ENCODE measurements around the gene ARHGEF3.

ARHGEF3 gene, protein sequence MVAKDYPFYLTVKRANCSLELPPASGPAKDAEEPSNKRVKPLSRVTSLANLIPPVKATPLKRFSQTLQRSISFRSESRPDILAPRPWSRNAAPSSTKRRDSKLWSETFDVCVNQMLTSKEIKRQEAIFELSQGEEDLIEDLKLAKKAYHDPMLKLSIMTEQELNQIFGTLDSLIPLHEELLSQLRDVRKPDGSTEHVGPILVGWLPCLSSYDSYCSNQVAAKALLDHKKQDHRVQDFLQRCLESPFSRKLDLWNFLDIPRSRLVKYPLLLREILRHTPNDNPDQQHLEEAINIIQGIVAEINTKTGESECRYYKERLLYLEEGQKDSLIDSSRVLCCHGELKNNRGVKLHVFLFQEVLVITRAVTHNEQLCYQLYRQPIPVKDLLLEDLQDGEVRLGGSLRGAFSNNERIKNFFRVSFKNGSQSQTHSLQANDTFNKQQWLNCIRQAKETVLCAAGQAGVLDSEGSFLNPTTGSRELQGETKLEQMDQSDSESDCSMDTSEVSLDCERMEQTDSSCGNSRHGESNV

DNA sequence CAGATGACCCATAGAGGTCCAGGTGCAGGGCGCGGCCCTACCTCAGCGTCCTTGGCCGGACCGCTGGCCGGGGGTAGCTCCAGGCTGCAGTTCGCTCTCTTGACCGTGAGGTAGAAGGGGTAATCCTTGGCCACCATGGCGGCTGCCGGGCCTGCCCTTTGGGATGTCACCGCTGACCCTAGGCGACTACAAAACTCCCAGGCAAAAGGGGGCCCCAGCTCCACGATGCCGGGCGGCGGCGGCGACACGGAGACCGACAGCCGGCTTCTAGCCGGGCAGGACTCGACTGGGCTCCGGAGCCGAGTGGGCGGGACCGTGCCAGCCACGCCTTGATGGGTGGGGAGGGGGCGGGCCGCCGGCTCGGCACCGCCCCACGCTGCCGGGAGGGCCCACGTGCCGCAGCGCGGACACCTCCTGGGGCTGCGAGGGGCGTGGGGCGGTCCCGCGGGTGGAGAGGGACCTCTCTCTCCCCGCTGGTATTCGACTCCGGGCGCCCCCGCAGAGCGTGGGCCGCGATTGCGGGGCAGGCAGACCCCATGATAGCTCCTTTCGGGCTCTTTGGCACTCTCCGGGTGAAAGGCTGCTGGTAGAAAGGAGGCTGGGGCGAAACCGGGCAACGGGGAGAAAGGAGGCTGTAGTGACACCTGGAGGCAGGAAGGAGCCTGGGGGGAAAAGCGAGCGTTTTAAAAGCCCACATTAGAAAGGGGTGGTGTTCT lies at the start of gene ARHGEF3:
Gene ARHGEF3, minus strand, starts transcription at position 288 of the 716 bp plus-strand sequence. Its CDS starts 151 bp downstream, at position 137.
- DNase-seq, result peak; percentile 87

DNA sequence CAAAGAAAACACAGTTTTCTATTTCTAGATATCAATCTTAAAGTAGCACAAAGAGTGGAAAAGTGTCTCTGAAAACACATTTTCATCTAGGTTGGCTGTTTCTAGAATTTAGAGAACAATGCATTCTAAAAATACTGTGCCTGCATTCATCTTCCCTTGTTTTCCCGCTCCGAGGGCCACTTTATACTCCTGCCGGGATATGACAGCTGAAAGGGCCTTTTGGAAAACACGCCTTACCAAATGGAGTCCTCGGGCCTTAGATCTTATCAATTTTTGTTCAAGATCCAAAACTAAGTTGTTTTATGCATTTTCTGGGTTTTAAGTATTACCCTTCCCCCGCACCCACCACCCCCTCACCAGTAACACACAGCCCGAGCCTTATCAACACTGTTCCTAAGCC lies 47.9 kb upstream of the ARHGEF3 start:
- no peak for DNase-seq

DNA sequence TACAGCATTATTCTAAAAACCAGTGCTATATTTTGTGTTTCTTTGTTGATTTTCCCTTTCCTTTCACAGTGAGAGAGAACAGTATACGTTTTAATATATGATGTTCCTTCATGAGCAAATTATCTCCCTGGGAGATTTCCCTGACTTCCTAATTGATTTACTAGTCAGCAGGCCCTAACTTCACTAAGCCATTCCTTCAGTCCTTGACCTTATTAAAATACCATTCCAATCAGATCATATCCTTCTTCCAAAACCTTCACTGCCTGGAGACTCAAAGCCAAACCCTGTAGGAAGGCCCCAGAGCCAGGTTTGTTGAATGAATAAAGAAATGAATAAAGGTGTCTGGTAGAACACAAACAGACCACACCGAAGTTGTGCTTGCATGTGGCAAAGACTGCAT lies 43.8 kb upstream of the ARHGEF3 start:
- no peak for DNase-seq

DNA sequence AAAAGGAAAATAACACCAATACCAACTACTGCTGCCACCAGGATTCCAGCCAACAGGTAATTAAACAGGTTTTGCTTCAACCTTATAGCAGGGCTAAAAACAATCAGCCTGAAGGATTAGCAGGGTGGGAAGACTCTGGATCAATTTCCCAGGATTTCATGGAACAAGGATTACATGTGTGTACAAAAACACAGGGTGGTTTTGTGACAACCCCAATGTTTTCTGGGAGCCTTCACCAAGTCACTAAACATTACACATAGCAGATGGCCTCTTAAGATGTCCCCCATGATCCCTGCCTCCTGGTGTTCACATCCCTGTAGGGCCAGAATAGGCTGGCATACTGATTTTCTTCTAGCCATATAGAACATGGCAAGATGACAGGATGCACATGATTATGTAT lies 42.8 kb upstream of the ARHGEF3 start:
- no peak for DNase-seq

DNA sequence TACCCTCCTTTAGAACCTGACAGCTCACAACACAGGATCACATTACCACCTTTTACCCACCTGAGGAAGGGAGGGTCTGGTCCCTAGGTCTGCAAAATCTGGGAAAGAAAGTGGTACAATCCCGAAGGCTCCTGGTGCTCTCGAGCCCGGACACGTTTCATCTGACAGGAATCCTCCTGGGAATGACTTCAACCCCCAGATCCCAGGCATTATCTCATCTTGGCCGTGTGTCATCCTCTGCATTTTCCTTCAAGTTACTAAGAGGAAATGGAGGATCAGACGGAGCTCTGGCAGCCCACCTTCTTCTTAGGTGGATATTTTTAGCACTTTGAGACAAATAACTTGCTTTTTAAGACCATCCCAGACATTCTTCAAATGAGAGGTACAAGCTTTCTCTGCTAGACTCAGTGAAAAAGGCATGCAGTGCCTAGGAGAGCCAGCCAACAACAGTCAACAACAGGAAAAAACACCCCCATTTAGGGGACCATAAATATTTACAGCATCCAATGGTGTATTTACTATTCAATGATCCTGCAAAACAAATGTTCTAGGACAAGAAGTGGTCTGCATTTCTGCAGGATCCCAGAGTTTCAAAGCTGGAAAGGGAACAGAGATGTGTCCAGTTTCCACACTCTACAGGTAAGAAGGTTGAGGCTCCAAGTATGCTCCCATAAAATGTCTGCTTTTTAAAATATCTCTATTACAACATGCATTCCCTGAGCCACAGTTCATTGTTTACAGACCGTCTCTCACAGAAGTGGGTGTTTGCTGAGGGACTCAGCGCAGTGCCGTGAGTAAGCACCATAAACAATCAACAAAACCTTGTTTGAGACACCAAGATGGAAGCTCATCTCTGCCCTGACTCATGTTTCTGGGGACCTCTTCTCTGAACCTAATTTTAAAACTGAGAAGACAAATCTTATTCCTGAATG lies 38.3 kb upstream of the ARHGEF3 start:
- DNase-seq, result no peak

DNA sequence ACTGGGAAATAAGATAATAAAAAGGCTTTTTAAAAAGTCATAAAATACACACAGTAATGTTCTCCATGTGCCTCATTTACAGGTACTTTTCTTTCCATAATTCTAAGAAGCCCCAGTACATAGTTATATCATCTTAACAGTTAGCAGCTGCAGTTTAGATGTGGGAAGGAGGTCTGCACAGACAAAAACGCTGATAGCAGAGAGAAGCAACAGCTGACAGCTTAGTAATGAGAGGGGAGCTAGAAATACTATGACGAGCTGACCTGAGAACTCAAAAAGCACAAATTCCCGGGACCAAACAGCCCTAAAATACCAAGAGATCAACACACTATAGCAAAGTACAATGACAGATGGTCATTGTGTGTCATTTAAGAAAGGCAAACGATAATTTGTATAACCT lies 36.7 kb upstream of the ARHGEF3 start:
- no peak for DNase-seq

DNA sequence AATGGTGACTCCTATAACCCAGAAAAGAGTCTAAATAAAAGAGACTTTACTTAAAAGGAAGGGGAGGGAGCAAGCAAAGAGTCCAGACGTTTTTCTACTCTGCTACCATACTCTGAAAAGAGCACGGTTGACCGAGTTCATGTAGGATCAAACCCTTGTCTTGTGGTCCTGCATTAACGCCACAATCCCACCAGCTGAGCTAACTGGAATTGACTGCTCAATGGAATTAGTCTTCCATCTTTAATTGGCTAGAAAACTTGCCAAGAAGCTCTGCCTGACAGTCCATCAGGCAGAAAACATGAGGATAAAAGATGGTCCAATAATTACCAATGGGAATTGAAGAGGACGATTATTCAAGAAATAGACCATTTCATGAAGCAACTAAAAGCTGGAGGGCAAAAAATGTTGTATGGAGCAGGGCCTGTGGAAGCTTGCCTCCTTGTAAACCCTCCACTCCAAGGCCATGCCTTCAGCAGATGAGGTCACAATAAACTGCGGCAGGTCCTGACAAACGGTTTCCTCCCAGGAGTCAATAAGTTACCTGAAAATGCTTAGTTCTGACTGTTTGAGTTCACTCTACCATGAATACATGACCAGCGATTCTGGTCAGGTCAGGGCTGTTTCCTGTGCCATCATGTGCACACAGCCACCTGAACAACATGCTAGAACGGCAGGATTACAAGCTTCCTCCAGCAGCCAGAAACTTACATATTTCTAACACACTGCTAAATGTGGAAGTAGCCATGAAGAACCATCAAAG lies 35.6 kb upstream of the ARHGEF3 start:
- no peak for DNase-seq

DNA sequence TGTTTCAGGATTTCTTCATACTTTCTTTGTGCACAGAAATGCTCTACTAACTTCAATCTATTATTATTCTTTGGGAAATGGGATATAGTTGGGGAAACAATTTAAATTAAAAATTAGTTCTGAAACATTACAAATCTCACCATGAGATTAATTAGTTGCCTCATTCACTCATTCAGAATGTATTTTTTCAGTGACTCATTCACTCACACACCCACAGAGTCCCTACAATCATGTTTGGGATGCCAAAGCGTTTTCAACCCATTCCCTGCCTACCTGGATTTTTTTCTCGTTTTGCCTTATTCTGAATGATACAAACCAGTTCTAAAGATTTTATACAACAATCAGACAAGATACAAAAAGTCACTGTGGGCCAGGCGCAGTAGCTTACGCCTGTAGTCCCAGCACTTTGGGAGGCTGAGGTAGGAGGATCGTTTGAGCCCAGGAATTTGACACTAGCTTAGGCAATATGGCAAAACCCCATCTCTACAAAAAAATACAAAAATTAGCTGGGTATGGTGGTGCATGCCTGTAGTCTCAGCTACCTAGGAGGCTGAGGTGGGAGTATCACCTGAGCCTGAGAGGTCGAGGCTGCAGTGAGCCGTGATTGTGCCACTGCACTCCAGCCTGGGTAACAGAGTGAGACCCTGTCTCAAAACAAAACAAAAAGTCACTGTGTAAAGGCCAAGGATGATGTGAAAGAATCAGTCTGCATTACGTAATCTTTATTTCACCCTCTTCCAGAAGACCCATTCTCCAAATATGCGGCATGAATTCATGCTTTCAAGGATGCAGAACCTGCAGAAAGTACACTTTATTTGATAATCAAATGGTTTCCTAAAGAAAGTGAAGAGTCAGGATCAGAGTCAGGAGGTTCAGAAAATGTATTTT lies 34.8 kb upstream of the ARHGEF3 start:
- no peak for DNase-seq

DNA sequence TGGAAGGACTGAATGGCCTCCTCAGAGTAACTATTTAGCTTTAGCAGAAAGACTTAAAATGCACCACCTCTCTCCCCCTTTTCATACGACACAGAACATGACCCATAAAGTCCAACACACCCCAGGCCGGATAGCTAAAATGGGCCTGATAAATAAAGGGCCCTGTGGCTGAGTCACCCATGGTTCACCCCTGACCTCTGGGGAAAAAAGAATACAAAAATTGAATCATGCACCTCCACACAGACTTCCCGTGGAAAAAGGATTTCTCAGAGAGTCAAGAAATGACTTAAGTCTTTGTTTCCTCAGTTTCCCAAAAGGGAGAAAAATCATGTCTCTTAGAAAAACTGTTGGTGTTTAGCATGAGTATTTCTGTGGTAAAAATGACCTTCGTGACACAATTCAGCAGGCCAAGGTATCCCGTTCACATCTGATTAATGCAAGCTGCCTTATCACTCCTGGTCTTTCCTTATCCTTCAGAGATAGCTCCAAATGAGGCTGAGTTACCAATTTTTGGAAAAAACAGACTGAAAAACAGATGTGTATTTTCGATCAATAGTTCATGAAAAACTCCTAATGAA lies 34.0 kb upstream of the ARHGEF3 start:
- no peak for DNase-seq

DNA sequence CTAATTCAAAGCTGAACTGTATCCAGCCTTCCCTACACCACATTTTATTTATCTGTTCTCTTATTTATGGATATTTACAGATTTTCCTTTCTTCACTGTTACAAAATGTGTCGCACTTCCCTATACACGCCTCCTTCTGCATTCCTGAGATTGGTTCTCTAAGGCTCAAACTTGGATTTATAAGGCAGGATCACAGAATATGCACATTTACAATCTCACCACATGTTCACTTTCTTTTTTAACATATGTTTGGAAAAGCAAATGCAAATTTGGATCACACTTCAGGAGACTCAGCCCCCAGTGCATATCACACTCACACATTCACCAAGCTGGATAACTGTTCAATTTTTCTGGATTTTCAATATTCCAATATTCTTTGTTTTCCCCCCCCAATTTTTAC lies 31.8 kb upstream of the ARHGEF3 start:
- DNase-seq, result no peak

DNA sequence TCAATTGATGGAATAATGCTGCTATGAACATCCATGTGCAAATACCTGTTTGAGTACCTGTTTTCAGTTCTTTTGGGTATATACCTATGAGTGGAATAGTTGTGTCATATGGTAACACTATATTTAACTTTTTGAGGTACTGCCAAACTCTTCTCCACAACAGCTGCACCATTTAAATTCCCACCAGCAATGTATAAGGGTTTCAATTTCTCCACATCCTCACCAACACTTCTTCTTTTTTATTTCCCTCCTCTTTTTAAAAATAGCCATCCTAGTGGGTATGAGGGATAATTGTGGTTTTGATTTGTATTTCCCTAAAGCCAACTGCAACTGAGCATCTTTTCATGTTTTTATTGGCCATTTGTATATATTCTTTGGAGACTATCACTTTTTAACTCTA lies 31.3 kb upstream of the ARHGEF3 start:
- DNase-seq, result no peak

DNA sequence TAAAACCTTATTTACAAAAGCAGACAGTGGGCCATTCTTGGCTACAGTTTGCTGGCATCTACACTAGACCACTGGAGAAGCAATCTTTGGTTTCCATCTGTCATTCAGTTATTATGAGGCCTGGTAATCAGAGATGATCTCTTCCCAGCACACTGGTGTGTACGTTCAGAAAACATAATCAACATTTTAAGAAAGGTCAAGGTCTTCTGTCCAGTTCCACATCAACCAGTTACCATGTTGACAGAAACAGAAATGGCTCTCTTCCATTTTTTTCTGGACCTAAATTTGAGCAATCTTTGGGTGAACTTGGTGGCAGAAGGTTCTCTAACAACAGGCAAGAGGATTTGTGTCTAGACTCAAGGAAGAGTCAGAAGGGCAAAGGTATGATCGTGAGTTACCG lies 29.8 kb upstream of the ARHGEF3 start:
- no peak for DNase-seq

DNA sequence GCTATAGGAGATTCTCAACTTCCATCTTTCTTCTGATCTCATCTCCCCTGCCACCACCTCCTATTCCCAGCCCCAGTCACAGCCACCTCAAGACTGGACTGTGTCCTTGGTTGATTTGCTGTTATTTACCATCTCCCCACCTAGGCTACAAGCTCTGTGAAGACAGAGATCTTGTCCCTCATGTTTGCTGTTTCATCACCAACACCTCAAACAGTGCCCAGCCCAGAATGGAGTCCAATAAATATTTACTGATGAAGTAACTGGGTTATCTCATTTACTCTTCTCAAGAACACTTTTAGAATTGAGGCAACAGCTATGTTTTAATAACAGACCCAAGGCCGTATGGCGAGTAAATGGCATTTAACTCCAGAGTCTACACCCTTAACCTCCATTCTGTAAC lies 29.1 kb upstream of the ARHGEF3 start:
- DNase-seq, result no peak

DNA sequence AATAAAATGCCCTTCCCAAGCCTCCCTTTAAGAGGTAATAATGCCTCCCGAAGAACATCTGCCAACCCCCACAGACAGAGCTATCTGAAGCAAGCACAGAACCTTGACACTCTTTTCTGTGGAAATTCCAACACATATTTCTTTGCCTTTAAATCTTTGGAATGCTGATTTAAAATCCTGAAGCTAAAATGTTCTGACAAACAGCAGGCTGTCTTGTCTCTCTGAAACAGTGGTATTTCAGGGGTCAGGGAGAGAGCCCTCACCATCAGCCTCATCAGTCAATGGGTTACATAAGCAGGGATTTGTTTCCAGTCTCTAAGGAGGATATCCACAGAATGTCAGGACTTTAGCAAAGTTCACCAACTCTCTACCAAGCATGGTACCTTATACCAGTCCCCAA lies 27.8 kb upstream of the ARHGEF3 start:
- DNase-seq, result no peak

DNA sequence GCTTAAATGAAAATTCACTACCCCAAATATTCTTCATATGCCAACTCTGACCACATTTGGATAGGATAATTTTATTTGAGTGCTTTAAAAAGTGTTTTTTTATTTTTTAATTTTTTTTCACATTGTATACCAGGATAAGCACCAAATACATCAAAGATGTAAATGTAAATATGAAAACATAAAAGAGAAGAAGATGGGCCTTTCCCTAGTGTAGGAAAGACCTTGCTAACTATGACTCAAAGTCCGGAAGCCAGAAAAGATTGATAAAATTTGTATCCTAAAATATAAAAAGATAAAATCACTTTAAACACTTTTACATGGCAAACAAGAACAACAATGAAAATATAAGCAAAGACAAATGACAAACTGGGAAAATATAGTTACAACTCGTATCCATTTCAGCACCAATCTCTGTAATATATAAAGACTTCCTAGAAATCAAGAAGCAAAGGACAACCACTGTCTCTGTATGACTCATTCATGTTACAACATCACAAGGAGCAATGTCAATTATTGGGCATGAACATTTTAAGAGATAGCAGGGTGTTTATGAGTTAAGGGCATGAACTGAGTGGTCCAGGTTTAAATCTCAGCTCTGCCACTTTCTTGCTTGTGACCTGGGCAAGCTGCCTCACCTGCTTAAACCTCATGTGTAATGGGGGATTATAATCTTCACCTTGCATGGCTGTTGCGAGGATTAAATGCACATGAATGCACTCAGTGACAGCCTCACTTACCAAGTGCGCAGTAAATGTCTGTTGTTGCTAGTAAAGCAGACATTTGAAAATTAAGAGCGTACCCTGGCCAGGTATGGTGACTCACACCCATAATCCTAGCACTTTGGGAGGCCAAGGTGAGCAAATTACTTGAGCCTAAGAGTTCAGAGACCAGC lies 25.3 kb upstream of the ARHGEF3 start:
- no peak for DNase-seq

DNA sequence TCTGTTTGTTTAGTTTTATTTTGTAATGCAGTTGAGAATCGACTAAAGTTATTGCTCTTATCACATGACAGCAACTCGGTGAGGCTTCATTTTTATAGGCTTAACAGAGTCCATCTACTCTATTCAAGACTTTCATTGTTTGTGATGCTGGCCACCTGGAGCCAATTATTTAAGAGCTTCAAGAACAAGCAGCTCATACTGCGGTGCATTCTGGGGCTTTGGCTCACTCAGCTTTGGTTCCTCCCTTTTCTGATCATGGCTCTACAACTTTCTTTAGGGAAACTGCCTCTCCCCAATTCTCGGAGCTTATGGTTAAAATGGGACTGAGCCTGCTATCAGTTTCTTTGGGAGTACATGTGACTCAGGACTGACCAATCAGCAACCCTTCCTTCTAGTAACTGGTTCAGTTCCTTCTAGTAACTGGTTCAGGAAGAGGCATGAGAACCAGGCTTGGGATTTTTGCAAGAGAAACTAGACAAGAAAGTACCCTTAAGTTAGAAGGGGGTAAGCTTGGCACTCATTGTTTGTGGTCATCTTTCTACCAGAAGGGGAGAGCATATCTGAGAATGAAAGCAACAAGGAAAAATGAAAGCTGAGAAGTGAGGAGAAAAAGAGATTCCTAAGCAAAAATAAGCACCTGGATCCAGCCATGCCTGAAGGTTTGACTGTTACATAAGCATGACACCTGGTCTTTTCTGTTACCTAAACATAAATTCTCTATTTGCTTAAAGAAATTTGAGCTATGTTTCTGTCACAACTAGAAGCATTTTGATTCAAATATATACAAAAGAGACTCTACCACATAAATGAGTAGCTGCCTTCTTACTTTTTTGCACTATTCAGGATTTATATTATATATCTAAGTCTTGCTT lies 24.1 kb upstream of the ARHGEF3 start:
- DNase-seq, result no peak

DNA sequence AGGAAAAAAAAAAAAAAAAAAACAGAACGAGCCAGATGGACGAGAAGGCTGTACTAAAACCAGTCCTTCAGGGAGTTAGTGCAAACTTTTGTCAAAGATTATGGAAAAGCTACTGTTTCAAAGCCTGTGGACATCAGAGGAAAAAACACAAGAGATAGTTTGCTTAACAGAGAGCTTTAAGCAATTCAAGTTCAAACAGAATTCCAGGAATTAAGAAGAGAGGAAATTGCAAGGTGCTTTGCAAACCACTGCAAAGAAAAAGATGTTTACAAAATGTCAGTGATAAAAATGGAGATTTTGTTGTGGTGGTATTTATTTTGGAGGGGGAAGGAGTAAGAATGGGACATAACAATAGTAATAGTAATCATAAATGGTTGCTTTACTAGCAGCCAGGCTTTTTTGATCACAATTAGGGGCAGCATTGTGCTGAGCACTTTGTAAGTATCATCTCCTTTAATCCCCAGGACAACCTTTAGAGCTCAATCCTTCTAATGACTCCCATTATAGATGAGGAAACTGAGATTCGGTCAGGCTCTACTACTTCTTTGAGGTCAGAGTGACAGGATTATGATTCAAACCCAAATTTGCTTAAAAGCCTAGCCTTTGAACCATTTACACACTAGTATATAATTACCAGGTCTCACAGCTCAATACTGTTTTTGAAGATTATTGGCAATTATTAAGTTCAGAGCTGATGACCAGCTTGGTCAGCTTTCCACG lies 22.4 kb upstream of the ARHGEF3 start:
- no peak for DNase-seq

DNA sequence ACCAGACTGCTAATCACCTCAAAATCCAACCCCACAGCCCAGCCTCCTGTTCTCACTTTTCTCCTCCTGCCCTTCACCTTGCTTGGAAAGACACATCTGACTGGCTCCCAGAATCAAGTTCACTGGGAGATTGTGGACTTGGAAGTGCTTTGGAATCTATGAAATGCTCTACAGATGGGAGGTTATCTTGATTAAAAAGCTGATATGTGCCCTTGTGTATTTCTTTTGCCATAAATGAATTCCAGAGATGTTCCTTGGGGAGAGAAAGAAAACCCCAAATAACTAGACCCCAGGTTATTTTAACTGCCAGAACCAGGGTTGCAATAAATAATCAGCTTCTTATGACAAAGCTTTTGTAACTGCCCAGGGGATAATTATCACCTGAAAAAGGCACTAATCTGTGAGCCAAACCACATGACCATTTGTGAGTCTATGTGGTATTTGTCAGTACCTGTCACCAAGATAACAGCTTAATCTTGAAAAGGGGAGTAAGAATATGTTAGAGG lies 21.7 kb upstream of the ARHGEF3 start:
- no peak for DNase-seq

Data from activated naive CD4-positive, alpha-beta T cell treated with anti-CD3 and anti-CD28 coated beads, Interleukin-2, amount 50 U/mL, for 16 hours (primary cell).